HG02840 (cell line): ENCODE data around the gene ACAA2.
"Not testable (repeated sequence)": the region's sequence is repeated elsewhere in the genome, so short reads cannot be mapped to it uniquely, and the experiment has no call there.

Experiments
- ATAC-seq: cut with Tn5 transposase; IDR thresholded peaks from one replicate; pipeline ENCODE4 v1.9.1; 2021; ENCODE audit warnings: mild to moderate bottlenecking, moderate library complexity, moderate number of reproducible peaks; ENCODE audit not compliant: unreplicated experiment, low FRiP score

Gene ACAA2

GRCh38 chr18:49846361-49846662 is 33.0 kb upstream of the ACAA2 start:
- ATAC-seq: no peak

- ATAC-seq: no peak
Observed at GRCh38 chr18:49845629-49846360, 32.5 kb upstream of the ACAA2 start.

GRCh38 chr18:49844903-49845302 is 31.6 kb upstream of the ACAA2 start:
- no peak for ATAC-seq

- ATAC-seq: no peak
Observed at GRCh38 chr18:49843778-49844625, 30.7 kb upstream of the ACAA2 start.

- ATAC-seq: no peak
Observed at GRCh38 chr18:49843131-49843530, 29.8 kb upstream of the ACAA2 start.

GRCh38 chr18:49842656-49843055 is 29.3 kb upstream of the ACAA2 start:
- no peak for ATAC-seq

GRCh38 chr18:49841236-49842217 is 28.2 kb upstream of the ACAA2 start:
- no peak for ATAC-seq

GRCh38 chr18:49839012-49839411 is 25.7 kb upstream of the ACAA2 start:
- no peak for ATAC-seq

GRCh38 chr18:49838381-49838780 is 25.0 kb upstream of the ACAA2 start:
- no peak for ATAC-seq

GRCh38 chr18:49837889-49838288 is 24.6 kb upstream of the ACAA2 start:
- ATAC-seq: no peak

GRCh38 chr18:49837316-49837835 is 24.0 kb upstream of the ACAA2 start:
- not testable (repeated sequence) for ATAC-seq

GRCh38 chr18:49835405-49835804 is 22.1 kb upstream of the ACAA2 start:
- no peak for ATAC-seq

- ATAC-seq: no peak
Observed at GRCh38 chr18:49834258-49834657, 20.9 kb upstream of the ACAA2 start.

- no peak for ATAC-seq
Observed at GRCh38 chr18:49833814-49834213, 20.5 kb upstream of the ACAA2 start.

GRCh38 chr18:49832221-49832647 is 18.9 kb upstream of the ACAA2 start:
- ATAC-seq: no peak

GRCh38 chr18:49827996-49828395 is 14.7 kb upstream of the ACAA2 start:
- no peak for ATAC-seq

GRCh38 chr18:49819823-49820671 is 6.7 kb upstream of the ACAA2 start:
- ATAC-seq: no peak

- no peak for ATAC-seq
Observed at GRCh38 chr18:49819071-49819662, 5.8 kb upstream of the ACAA2 start.

- ATAC-seq: no peak
Observed at GRCh38 chr18:49817947-49818346, 4.6 kb upstream of the ACAA2 start.
